Left lobe of liver (tissue), 2 donors: ENCODE results near the gene LGALS3. TPM values are rescaled to one million over a fixed set of nuclear protein-coding genes. Genes with fewer than 3 reads are reported as not detected.
A peak's percentile ranks its signal among the peaks of the same experiment; 100 is the strongest.

Experiments
- ATAC-seq: fragments of 200-7000 bp; cut with Tn5 transposase; one replicate; pipeline ENCODE4 v1.9.1; 2020; ENCODE audit warnings: mild to moderate bottlenecking, moderate library complexity
- DNase-seq: peaks from one replicate; pipeline ENCODE4 v3.0.0-alpha.2; 2020; ENCODE audit warnings: low spot score
- total RNA-seq: library from RNA; stranded (reverse); gene quantifications from one replicate; pipeline ENCODE4 v1.2.1, GENCODE V29; 2021
- donor health status: DM: no; HTN: no; CAD: no; lungs with moderate emphysema.
- donor health status: DM: no; HTN: yes; CAD: no.

The LGALS3 gene
- total RNA-seq, 1 donor from 2014 or later, result 3.9 TPM

GRCh38 chr14:55180434-55180833 lies 51.4 kb downstream of the LGALS3 start:
- ATAC-seq, result no peak

GRCh38 chr14:55188686-55189295 lies 59.7 kb downstream of the LGALS3 start:
- ATAC-seq, result no peak
- no peak for DNase-seq

More at GRCh38 chr14:55180434-55180833, 51.4 kb downstream of the LGALS3 start:
- DNase-seq, result no peak

- ATAC-seq, result no peak
- DNase-seq, result no peak
Observed at GRCh38 chr14:55190906-55191202, 61.8 kb downstream of the LGALS3 start.

- ATAC-seq (peak; percentile 99), DNase-seq (peak; percentile 92)
Observed at GRCh38 chr14:55191203-55192053, 62.4 kb downstream of the LGALS3 start, which contains the start of gene DLGAP5. DLGAP5 (minus strand) TSS chr14:55191585; CDS start chr14:55189179, 2,406 bp downstream.

- ATAC-seq (no peak), DNase-seq (no peak)
Observed at GRCh38 chr14:55192054-55192621, 63.1 kb downstream of the LGALS3 start.

GRCh38 chr14:55194656-55195355 lies 65.8 kb downstream of the LGALS3 start:
- DNase-seq, result no peak
- ATAC-seq, result no peak

Other genes with a start within 250 kb of the LGALS3 start
- 71.0 TPM for gene GCH1, start 226.4 kb upstream of the LGALS3 start, total RNA-seq
- 1.3 TPM for gene WDHD1, start 102.2 kb upstream of the LGALS3 start, total RNA-seq
- 4.5 TPM for gene SOCS4, start 102.0 kb upstream of the LGALS3 start, total RNA-seq
- 25.5 TPM for gene MAPK1IP1L, start 77.6 kb upstream of the LGALS3 start, total RNA-seq
- 0.33 TPM for gene DLGAP5, start 62.3 kb downstream of the LGALS3 start, total RNA-seq
- 5.8 TPM for gene FBXO34, start 142.2 kb downstream of the LGALS3 start, total RNA-seq